ENCODE data around the gene PBX1. TPM values are rescaled to one million over a fixed set of nuclear protein-coding genes. Genes with fewer than 3 reads are reported as not detected.
"Not testable (repeated sequence)": the region's sequence is repeated elsewhere in the genome, so short reads cannot be mapped to it uniquely, and the experiment has no call there.

Gene PBX1
- total RNA-seq, result under 1 TPM; 0.17 TPM

DNA sequence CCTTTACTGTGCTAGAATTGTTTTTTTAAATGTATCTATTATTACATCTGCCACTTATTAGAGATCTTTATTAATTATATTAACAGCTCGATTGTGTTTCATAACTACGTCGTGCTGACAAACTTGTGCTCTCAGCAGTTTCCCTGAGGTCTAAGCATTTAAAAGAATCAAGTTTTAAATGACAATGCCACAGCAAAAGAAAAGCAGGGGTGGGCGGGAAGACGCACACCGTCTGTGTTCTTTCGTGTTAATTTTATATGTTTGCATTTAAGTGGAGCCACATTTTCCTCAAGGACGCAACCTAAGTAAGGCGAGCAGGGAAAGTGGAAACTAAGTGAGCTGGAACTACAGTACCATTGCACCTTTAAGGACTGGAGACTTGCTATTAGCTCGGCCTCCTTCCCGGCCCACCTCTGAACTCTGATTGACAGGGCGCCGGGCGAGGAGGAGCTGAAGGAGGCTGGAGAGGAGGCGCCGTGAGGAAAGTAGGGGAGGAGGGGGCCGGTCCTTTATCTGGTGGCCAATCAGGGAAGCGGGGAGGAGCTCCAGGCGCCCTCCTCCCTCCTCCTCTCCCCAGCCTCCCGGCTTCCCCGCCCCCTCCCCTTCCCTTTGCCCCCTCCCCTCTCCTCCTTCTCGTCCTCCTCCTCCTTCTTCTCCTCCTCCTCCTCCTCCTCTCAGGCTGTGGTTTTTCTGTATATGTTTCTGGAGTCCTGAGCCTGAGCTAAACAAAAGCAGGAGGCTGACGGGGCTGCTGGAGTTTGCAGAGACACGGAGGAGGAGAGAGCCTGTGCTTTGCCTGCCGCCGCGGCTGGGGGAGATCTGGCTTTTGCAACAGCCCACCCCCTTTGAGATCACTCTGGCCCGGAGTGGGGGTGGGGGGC is at the start of gene PBX1:
Gene PBX1, plus strand, starts transcription at position 724 of the 881 bp plus-strand sequence.
- Mint-ChIP-seq H3K36me3 (no peaks in the 10 kb centered on the region), H3K27ac (no peak within 1 kb of the TSS), H3K9me3 (peaks cover 2% of the 10 kb centered on the region), H3K4me3 (peak within 1 kb of the TSS; percentile 54), H3K4me1 (ENCODE audit: low read depth) (peaks cover 8% of the 10 kb centered on the region), H3K27me3 (peaks cover 18% of the 10 kb centered on the region)
- peak; percentile 78 for DNase-seq
- intact Hi-C loops (cut with micrococcal nuclease), result no loop called here
- ChIA-PET CTCF (no interaction called here), POLR2A (no interaction called here)

DNA sequence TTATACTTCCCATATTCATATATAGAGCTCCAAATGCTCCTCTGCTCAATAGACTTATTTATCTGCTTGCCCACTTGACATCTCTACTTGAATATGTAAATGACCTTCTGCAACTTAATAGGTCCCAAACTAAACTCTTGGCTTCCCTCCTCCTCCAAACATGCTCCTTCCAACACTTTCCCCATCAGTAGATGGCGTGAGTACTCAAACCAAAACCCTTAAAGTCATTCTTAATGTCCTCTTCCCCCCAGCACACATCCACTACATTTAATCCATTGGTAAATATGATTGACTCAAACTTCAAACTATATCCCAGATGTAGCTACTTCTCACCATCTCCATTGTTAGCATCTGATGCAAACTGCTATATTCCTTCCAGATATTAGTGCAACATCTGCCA is 48.5 kb upstream of the PBX1 start:
- POLR2A ChIA-PET, result no interaction called here
- H3K9me3 Mint-ChIP-seq, result no peaks in the 10 kb centered on the region
- no peaks in the 10 kb centered on the region for H3K27me3 Mint-ChIP-seq
- CTCF ChIA-PET, result interaction anchor here (0.7 kb wide), 1 partner anchor 26 kb away, joined by 4 read pairs; no protein-coding TSS in a partner anchor
- H3K4me3 Mint-ChIP-seq, result no peak overlapping the region
- H3K27ac Mint-ChIP-seq, result no peak overlapping the region
- no peaks in the 10 kb centered on the region for H3K36me3 Mint-ChIP-seq
- DNase-seq, result no peak
- no peaks in the 10 kb centered on the region for H3K4me1 Mint-ChIP-seq (ENCODE audit: low read depth)
- intact Hi-C loops (cut with micrococcal nuclease), result no loop called here

DNA sequence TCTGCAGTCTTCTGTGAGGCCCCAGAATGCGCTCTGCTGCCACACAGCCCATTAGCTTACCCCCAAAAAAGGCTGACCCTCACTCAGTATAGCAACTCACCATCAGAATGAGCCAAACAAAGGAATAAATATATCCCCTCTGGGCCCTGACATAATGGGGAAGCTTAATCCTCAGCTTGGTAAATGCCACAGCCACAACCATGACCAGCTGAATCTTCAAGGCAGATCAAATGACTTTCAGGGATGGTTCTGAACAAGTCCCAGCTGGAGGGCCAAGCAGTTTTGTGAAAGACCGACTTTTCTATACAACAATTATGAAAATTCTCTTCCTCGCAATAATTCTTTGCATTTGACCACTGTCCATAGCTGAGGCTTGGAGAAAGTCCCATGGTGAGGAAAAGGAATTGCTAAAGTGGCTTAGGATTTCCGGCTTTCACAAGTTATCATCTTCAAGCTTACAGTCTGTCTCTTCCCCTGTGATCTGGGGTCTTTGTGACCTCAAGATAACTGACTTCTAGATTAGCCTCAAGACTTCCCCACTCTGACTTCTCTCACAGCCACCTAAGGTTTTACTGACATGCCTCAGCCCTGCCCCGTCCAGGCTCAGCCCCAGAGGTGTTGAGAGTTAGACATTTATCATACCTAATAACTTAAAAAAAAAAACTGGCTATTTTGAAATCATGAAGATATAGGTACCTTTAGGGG is 47.8 kb upstream of the PBX1 start:
- Mint-ChIP-seq H3K27ac (no peak overlapping the region), H3K4me1 (ENCODE audit: low read depth) (no peaks in the 10 kb centered on the region), H3K36me3 (no peaks in the 10 kb centered on the region), H3K9me3 (no peaks in the 10 kb centered on the region), H3K27me3 (no peaks in the 10 kb centered on the region), H3K4me3 (no peak overlapping the region)
- ChIA-PET POLR2A (no interaction called here), CTCF (interaction anchor here (0.7 kb wide), 1 partner anchor 27 kb away, joined by 4 read pairs; no protein-coding TSS in a partner anchor)
- no peak for DNase-seq
- intact Hi-C loops (cut with micrococcal nuclease), result no loop called here

DNA sequence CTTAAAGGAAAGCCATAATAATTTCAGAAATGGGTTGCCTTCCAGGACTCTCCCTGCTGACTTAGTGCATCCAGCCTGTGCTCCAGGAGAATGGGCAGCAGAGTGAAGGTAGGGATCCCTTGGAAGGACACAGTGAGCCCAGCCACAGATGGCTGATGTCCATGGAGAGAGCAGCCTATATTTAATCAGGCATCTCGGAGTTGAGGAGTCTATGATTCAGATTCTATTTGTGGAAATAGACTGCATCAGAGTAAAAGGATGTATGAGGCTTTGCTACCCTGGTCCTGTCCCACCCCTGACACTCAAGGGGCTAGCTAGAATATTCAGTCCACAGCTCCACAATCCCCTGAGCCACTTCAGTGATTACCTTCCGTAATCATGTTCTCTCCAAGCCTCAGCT is 43.8 kb upstream of the PBX1 start:
- Mint-ChIP-seq H3K4me1 (ENCODE audit: low read depth) (no peaks in the 10 kb centered on the region), H3K36me3 (no peaks in the 10 kb centered on the region), H3K27ac (no peak overlapping the region), H3K9me3 (peaks cover 2% of the 10 kb centered on the region), H3K4me3 (no peak overlapping the region), H3K27me3 (no peaks in the 10 kb centered on the region)
- DNase-seq, result no peak
- intact Hi-C loops (cut with micrococcal nuclease), result no loop called here
- ChIA-PET POLR2A (no interaction called here), CTCF (no interaction called here)

DNA sequence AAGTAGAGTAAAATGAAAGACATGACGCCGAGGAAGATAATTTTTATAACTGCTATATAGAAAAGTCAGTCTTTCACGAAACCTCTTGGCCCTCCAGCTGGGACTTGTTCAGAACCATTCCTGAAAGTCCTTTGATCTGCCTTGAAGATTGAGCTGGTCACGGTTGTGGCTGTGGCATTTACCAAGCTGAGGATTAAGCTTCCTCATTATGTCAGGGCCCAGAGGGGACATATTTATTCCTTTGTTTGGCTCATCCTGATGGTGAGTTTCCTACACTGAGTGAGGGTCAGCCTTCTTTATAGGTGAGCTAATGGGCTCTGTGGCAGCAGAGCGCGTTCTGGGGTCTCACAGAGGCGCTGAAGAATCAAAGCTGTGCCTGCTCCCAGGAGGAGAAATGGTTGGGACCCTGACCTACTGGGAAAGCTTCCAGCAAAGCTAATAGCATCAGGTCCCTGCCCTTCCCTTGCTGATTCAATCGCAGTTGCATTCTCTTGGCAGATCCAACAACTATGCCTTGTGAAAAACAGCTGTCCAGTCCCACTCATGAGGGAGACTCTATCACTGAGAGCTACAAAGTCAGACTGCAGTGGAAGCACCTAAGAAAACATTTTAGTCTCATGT is 43.2 kb upstream of the PBX1 start:
- ChIA-PET CTCF (no interaction called here), POLR2A (no interaction called here)
- intact Hi-C loops (cut with micrococcal nuclease), result no loop called here
- DNase-seq, result no peak
- Mint-ChIP-seq H3K27me3 (no peaks in the 10 kb centered on the region), H3K9me3 (peaks cover 2% of the 10 kb centered on the region), H3K36me3 (no peaks in the 10 kb centered on the region), H3K4me1 (ENCODE audit: low read depth) (no peaks in the 10 kb centered on the region), H3K4me3 (no peak overlapping the region), H3K27ac (no peak overlapping the region)

DNA sequence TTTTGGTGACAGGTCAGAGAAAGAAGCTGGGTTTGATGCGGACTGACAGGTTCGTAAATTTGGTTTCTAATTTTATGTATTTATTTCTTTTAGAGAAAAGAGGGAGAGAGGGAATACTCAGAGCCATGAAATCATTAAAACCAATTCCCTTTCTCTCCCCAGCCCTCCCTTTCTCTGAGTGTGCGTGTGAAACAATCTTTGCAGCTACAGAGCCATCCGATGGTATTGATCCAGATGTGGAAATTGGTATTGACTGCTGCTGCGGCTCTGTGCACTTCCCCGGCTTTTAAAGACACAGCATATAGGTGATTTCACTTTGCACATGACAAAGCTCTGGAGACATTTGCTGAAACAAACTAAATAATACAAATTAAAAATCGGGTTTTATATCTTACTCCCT is 42.4 kb upstream of the PBX1 start:
- intact Hi-C loops (cut with micrococcal nuclease), result no loop called here
- CTCF ChIA-PET, result no interaction called here
- H3K4me1 Mint-ChIP-seq (ENCODE audit: low read depth), result no peaks in the 10 kb centered on the region
- no peak overlapping the region for H3K27ac Mint-ChIP-seq
- no peak overlapping the region for H3K4me3 Mint-ChIP-seq
- POLR2A ChIA-PET, result no interaction called here
- H3K9me3 Mint-ChIP-seq, result peaks cover 2% of the 10 kb centered on the region
- H3K36me3 Mint-ChIP-seq, result no peaks in the 10 kb centered on the region
- H3K27me3 Mint-ChIP-seq, result no peaks in the 10 kb centered on the region
- DNase-seq, result no peak

DNA sequence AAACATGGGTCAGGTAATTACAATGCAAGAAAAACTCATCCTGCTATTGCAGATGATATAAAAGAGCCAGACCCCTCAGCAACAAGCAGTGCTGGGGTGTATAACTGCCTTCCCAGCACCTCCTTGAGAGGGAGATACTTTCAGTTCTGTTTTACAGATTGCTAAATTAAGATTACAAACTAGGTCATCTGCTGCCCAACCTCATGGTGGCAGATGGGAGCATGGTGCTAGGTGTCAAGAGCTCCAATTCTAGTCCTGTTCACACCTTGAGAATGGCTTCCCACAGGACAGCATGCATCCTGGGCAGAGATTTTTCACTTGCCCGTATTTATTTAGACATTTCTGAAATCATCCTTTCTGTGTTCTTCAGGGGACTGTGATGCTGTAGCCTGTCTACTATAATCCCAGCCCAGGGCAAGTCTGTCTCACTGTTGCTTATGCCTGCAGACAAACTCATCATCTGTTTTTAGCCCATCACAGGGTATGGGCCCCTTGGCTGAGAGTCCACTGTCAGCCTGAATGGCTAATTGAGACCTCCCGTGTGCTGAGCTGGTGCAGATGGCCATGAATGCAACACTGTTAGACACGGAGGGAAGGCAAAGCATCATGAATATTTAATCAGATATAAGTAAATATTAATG is 40.2 kb upstream of the PBX1 start:
- DNase-seq, result no peak
- intact Hi-C loops (cut with micrococcal nuclease), result no loop called here
- ChIA-PET POLR2A (no interaction called here), CTCF (no interaction called here)
- Mint-ChIP-seq H3K4me1 (ENCODE audit: low read depth) (no peaks in the 10 kb centered on the region), H3K27me3 (no peaks in the 10 kb centered on the region), H3K9me3 (peaks cover 2% of the 10 kb centered on the region), H3K4me3 (no peak overlapping the region), H3K36me3 (no peaks in the 10 kb centered on the region), H3K27ac (no peak overlapping the region)

DNA sequence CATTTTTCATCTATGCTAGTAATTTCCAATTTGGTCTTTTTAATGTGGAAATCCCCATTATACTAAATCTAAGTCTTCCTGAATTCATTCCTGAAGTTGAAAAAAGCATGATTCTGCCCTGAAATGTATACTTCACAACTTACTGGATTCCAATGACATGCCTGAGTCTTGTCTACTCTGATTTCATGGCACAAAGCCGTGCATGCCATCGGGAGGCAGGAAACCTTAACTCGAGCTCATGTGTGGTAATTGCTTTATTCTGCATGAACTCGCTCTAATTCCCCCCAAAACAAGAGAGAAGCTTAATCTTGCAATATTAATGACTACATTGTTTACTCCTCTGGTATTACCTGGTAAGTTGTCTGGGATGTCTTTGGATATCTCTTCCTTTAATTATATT is 39.6 kb upstream of the PBX1 start:
- CTCF ChIA-PET, result no interaction called here
- POLR2A ChIA-PET, result no interaction called here
- no peak for DNase-seq
- H3K4me3 Mint-ChIP-seq, result no peak overlapping the region
- peaks cover 2% of the 10 kb centered on the region for H3K9me3 Mint-ChIP-seq
- intact Hi-C loops (cut with micrococcal nuclease), result no loop called here
- H3K27ac Mint-ChIP-seq, result no peak overlapping the region
- H3K27me3 Mint-ChIP-seq, result no peaks in the 10 kb centered on the region
- no peaks in the 10 kb centered on the region for H3K4me1 Mint-ChIP-seq (ENCODE audit: low read depth)
- H3K36me3 Mint-ChIP-seq, result no peaks in the 10 kb centered on the region

DNA sequence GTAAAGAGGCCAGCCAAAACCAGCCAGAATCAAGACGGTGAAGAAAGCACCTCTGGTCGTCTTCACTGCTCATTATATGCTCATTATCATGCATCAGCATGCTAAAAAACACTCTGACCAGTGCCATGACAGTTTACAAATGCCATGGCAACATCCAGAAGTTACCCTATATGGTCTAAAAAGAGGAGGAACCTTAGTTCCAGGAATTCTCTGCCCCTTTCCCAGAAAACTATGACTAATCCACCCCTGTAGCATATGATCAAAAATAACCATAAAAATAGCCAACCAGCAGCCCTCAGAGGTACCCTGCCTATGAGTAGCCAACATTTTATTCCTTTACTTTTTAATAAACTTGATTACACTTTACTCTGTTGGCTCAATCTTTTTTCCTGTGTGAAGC is 34.2 kb upstream of the PBX1 start:
- Mint-ChIP-seq H3K9me3 (peaks cover 16% of the 10 kb centered on the region), H3K27ac (no peak overlapping the region), H3K4me3 (no peak overlapping the region), H3K27me3 (no peaks in the 10 kb centered on the region), H3K36me3 (no peaks in the 10 kb centered on the region), H3K4me1 (ENCODE audit: low read depth) (no peaks in the 10 kb centered on the region)
- ChIA-PET CTCF (no interaction called here), POLR2A (no interaction called here)
- no peak for DNase-seq
- intact Hi-C loops (cut with micrococcal nuclease), result no loop called here

DNA sequence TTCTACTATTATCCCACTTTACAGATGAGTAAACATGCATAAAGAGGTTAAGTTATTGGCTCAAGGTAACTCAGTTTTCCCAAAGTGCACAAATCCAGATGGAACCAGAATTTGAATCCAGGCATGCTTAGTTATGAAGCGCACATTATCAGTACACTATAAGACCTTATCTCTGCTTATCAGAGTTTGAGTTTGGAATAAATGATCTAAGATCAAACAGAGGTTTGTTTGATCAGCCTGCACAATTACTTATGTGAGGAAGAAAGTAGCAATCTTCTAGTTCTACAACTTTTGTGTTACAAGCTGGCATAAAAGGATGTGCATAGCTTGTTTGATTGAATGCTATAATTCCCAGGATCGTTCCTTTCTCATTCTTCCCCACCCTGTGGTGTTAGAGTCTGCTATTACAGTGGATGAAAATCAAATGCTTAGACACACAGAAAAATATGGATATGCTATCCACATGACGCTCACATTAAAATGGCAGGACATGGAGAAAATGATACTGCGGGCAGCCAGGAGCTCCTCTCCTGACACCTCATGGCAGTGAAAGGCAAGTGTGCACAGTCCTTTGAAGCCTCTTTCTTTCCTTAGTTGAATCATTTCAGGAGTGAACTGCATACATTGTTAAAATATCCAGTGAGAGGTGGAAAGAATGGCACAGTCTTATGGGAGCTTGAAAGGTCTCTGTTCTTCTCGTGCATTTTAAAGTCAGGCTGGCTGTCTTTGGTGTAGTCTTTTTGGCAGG is 23.9 kb upstream of the PBX1 start:
- Mint-ChIP-seq H3K27me3 (no peaks in the 10 kb centered on the region), H3K4me3 (no peak overlapping the region), H3K27ac (no peak overlapping the region), H3K36me3 (no peaks in the 10 kb centered on the region), H3K9me3 (no peaks in the 10 kb centered on the region), H3K4me1 (ENCODE audit: low read depth) (no peaks in the 10 kb centered on the region)
- intact Hi-C loops (cut with micrococcal nuclease), result no loop called here
- ChIA-PET CTCF (interaction anchor here (0.6 kb wide), 1 partner anchor 257 kb away, joined by 3 read pairs; no protein-coding TSS in a partner anchor), POLR2A (no interaction called here)
- DNase-seq, result no peak

DNA sequence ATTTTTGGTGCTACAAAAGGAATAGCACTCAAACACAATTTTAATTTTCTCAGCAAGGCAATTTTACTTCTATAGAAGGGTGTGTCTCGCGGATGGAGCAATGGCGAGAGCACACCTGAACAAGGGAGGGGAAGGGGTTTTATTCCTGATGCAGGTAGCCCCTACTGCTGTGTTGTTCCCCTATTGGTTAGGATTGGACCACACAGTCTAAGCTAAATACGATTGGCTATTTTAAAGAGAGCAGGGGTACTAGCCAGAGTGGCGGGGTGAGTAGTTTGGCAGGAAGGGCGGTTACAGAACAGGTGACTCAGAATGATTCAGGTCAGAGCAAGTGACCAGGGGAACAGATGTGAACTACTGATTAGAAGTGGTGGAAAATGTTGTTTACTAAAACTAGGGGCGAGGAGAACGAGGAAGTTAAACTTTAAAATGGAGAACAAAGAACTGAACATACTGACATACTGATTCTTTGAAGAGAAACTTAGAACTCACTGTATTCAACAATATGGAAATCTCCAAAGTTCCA is 6.5 kb upstream of the PBX1 start:
- H3K4me3 Mint-ChIP-seq; H3K4me1 Mint-ChIP-seq (ENCODE audit: low read depth); CTCF ChIA-PET; H3K27me3 Mint-ChIP-seq; DNase-seq; POLR2A ChIA-PET; H3K27ac Mint-ChIP-seq; H3K36me3 Mint-ChIP-seq; intact Hi-C loops (cut with micrococcal nuclease): not testable (repeated sequence)
- peaks cover 30% of the 10 kb centered on the region for H3K9me3 Mint-ChIP-seq

DNA sequence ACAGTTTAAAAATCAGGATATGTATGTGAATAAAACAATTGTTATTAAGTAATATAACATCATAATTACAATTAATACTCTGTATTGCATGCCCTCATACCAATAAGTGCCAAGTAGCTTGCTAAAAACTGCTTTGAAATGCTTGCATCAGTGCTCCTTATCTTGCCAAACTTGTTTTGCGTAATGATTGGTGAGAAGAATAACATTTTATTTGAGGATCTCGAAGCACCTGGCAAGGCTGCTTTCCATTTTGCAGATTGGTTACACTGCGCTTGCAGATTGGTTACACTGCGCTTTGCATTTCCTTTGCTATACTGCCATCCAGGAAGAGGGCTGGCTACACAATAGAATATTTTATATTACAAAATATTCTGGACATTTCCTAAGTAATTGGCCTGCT is 1.7 kb upstream of the PBX1 start:
- no peak overlapping the region for H3K4me3 Mint-ChIP-seq
- H3K36me3 Mint-ChIP-seq, result no peaks in the 10 kb centered on the region
- H3K9me3 Mint-ChIP-seq, result peaks cover 8% of the 10 kb centered on the region
- peaks cover 18% of the 10 kb centered on the region for H3K27me3 Mint-ChIP-seq
- DNase-seq, result no peak
- POLR2A ChIA-PET, result no interaction called here
- CTCF ChIA-PET, result no interaction called here
- H3K4me1 Mint-ChIP-seq (ENCODE audit: low read depth), result peaks cover 8% of the 10 kb centered on the region
- H3K27ac Mint-ChIP-seq, result no peak overlapping the region
- intact Hi-C loops (cut with micrococcal nuclease), result no loop called here

Data from activated CD4-positive, alpha-beta memory T cell treated with anti-CD3 and anti-CD28 coated beads for 36 hours (primary cell).